GM21737 (cell line): ENCODE measurements around the gene BANF2.
"Not testable (repeated sequence)": the region's sequence is repeated elsewhere in the genome, so short reads cannot be mapped to it uniquely, and the experiment has no call there.

Source experiments
- ATAC-seq: cut with Tn5 transposase; IDR thresholded peaks from one replicate; pipeline ENCODE4 v1.9.1; 2021; ENCODE audit warnings: mild to moderate bottlenecking, moderate library complexity; ENCODE audit not compliant: unreplicated experiment

Gene BANF2

DNA sequence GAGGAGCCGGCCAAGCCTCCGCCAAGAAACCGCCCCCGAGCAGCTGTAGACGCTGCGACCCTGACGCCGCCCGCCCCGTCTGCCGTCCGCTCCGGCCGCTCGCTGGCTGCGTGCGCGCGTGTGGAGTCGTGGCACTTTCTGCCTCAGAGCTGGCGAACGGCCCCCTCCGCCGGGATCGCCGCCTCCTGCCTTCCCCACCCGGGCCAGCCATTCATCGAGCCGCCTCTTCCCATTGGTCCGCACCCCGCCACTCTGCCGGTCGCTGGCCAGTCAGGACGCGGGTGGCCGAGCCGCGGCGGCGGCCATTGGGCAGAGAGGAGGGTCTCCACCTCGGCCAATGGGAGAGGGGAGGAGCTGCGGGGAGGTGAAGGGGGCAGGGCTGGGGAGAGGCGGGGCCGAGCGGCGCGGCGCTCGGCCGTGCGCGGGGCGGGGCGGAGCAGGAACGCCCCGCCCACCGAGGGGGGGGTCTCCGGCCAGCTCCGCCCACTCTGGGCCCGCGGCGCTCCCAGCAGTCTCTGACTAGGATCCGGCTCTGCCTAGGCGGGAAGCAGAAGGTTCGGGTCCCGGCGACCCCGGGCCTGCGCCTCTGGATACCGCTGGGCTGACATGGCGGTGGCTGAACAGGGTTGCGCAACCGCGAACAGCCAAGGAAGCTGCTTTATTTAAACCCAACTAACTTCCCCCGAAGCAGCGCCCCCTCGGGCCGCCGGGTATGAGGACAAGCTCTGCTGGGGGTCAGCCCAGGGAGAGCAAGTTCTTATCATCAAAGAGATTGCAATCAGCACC is 17.5 kb upstream of the BANF2 start, which contains the start of gene RRBP1:
Gene RRBP1 (minus strand): TSS at position 140 of the 786 bp plus-strand sequence. CDS start 21,735 bp downstream, outside the sequence.
- ATAC-seq, result peak; percentile 84

DNA sequence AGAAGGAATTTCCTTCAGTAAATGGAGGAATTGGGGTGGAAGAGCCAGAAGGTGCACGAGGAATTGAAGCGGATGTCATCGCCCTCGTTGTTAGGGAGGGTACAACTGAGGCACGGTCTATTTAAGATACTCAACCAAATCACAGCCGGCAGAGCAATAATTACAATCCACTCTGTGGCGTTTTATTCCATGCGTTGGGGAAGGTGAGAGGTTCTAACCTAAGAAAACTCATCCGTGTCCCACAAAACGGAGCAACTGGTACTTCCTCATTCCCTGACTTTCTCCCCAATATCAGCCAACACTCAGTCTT is 16.9 kb upstream of the BANF2 start:
- no peak for ATAC-seq

DNA sequence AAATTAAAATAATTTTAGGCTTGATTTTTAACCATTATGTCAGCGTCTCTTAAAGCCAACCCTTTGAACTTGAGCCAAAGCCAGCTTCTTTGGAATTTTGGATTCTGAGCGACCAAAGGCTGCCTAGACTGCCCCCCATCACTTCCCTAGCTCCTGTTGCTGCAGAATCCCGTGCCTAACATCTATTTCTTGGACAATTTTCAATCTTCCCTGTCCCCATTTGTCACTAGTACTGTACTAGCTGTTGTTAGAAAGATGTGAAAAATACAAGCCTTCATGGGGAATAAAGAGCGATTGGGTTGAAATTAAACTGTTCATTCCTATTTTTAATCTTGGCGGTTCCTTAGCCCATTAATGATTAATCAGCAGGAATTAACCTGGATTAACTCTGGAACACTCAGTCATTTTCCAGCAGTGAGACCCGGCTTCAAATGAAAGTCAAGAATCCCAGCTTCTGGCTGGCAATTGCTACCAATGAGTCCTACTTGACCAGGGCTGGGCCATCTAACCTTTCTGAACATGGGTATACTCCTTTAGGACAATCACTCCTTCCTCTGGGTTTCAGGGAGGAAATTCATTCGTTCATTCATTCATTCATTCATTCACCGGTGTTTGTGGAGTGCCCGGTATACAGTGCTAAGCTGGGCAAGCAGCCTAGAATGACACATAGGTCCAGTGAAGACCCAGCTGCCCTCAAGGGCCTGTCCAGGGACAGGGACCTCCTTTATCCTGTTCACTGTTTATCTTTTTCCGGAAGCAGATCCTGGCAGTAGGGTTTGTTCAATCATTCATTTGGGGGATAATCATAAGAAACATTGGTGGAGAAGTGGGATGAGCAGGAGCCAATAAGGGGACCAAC is 16.3 kb upstream of the BANF2 start:
- no peak for ATAC-seq

DNA sequence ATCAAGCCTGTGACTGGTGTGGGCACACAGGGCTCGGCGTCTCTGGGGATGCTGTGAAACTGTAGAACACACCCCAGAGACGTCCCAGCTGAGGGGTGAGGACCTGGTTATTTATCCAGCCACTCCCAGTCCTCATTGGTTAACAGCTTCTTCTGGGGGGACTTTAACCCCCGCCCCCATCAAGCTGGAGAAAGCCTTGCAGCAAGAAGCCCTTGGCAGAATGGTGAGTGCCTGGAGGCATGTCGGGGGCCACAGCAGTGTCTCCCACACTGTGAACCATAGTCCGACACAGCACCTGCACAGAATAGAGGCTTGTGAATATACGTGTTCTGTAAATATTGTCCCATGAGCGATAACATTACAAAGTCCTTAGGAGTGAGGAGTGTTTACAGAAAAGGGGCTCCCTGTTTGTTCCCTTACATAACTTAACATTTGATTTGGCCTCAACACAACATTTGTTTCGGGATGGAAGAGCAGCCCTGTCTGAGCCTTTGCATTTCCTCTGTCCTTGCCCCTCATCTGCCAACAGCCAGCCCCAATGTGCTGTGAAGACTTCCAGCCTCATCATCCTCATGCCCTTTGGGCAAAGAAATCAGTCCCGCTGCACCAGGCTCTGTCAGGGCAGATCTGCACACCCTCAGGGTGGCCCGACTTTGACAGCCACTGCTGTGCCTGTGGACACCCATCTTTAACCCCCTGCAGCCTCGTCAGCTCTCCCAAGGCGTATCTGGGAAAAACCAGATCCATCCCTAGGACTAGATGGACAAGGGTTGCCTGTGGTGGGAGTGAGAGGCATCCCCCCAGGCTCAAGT is 15.5 kb upstream of the BANF2 start:
- no peak for ATAC-seq

DNA sequence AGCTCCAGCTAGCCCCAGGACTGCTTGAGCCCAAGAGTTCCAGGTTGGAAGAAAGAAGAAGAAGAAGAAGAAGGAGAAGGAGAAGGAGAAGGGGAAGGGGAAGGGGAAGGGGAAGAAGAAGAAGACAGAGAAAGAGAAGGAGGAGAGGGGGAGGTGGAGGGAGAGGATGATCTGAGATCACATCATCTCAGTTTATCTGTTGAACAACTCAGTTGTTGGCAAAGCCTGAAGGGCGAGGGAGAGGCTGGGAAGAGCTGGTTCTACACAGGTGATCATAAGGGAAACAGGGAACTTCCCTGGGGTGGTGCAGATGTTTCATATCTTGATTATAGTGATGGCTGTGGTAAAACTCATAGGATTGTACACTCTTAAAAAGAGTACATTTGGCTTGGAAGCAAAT is 14.6 kb upstream of the BANF2 start:
- no peak for ATAC-seq

GRCh38 chr20:17687800-17688199 is 12.0 kb upstream of the BANF2 start:
- ATAC-seq, result no peak

- no peak for ATAC-seq
These were observed 10.8 kb upstream of the BANF2 start for GRCh38 chr20:17688965-17689364.

GRCh38 chr20:17690144-17690543 is 9.6 kb upstream of the BANF2 start:
- no peak for ATAC-seq

DNA sequence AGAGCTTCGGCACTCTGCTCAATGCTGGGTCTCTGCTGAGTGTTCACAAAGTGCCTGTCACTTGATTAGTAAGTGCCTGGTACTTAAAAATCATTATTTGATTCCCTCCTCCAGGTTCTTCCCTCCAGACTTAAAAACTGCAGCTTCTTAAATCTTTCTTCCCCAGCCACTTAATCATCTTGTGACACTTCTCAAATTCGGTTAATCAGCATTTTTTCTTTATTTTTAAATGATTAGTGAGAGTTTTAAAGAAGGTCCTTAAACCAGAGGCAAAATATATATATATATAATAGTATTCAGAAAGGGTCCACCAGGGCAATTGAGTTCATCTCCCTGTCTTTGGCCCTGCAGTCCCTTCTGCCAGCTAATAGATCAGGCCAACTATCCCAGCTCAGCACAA is 8.0 kb upstream of the BANF2 start:
- ATAC-seq, result no peak

DNA sequence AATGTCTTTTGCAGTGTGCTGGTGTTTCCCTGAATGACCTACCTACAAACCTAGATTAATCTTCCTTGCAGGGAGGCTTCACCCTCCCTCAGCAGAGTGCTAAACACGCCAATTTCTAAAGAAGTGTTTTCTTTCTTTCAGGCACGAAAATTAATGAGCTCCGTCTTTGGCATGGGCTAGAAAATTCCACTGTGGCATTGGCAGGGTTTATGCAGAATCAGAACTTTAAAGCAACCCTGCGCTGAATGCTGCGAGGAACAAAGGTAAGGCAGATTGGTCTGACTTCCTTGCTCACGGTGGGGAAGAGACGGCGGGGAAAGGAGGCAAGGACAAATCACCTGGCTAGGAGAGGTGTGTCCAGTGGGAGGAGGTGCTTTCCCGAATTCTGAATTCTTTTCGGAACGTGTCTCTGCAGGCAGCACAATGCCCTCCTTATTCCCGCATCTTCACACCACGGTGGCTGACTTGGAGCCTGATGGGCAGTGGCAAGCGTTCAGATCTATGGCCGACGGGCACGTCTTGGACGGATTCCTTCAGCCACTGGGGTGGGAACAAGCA is 6.2 kb upstream of the BANF2 start:
- ATAC-seq, result no peak

DNA sequence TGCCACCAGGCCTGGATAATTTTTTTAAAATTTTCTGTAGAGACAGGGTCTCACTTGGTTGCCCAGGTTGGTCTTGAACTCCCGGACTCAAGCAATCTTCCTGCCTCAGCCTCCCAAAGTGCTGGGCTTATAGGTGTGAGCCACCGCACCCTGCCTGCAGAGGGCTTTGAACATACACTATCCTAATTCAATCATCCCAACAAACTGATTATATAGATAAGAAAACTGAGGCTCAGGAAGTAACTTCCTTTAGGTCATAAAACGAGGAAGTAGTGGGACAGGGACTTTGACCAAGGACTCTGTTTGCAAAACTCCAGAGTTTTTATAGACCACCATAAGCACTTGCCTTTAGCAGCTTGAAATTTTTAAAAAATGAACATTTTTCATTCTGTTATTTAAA is 5.0 kb upstream of the BANF2 start:
- ATAC-seq, result no peak

DNA sequence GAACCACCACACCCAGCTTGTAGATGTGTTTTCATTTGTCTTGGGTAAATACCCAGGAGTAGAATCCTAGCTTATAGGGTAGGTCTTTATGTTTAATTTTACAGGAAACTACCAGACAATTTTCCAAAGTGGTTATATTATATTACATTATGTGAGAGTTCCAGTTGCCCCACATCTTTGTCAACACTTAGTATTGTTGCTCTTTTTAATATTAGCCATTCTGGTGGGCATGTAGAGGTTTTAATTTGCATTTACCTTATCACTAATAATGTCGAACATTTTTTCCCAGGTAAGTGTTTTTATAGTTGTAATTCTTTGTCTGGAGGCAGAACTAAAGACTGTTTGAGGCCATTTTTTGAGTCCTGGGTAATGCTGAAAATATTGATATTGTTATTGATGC is 3.5 kb upstream of the BANF2 start:
- no peak for ATAC-seq

DNA sequence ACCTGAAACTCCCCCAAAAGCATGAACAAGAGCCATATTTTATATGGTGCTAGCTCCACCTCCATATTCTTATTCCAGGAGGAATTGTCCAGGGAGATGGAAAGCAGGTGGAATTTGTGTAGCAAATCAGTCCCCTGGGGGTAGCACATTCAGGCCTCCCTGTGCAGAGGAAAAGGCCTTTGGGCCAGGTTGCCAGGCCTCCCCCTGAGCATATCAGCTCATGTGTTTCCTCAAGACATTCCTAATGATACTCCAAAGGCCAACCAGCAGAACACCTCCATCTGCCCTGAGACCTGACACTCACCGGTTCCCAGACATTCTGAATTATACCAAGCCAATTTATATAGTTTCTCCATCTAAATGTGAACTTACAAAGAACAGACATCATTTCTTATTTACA is 2.6 kb upstream of the BANF2 start:
- ATAC-seq, result no peak

DNA sequence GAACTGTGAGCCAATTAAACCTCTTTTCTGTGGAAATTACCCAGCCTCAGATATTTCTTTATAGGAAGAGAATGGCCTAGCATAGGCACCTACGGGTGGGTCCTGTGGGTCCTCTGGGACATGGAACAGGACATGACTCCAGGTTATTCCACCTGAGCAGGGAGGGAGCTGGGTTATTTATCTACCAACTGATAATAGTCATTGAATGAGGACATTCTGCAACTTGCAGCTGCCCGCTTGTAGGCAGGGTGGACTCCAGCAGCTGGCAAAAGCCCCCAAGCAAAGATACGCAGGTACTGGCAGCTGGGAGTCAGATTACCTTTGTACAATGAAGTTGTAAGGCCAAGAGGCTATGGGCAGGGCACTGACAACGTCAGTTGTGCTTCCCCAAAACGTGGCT is 1.4 kb upstream of the BANF2 start:
- no peak for ATAC-seq

DNA sequence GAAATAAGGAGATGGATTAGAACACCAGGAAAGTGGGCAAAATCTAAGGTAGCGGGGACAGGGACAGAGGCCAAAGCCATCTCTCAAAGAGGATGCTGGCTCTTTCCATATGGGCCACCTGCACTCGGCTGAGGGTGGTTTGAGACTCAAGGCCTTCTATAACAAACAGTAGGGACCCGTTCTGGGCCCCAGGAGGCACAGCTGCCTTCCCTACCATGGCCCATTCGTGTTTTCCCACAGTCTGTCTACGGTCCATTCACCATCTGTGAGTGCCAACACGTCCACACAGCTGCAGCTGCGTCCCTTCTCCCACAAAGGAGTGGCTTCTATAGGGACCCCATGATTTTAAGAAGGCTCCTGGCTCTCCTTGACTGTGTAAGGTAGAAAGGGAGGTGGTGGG is 871 bp downstream of the BANF2 start:
- no peak for ATAC-seq

GRCh38 chr20:17701826-17702225 is 2.1 kb downstream of the BANF2 start:
- ATAC-seq, result no peak

- ATAC-seq, result no peak
These were observed 5.0 kb downstream of the BANF2 start for GRCh38 chr20:17704589-17705317.

GRCh38 chr20:17705916-17706315 is 6.2 kb downstream of the BANF2 start:
- no peak for ATAC-seq

DNA sequence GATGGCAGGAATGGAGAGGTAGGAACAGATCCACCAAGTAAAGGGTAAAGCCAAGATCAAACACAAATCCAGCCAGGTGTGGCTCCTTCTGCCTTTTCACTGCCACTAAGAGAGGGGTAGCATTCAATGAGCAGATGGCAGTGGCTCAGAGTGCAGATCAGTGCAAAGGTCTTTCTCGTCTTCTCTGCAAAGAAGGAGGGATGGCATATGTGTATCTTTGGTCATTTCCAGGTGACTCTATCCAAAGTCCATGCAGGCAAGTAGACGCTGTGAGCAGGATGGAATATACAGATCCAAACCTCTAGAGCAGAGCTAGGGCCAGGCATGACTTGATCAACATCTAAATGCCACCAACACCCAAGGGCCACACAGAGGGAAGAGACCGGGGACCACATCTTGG is 6.9 kb downstream of the BANF2 start:
- ATAC-seq, result no peak

DNA sequence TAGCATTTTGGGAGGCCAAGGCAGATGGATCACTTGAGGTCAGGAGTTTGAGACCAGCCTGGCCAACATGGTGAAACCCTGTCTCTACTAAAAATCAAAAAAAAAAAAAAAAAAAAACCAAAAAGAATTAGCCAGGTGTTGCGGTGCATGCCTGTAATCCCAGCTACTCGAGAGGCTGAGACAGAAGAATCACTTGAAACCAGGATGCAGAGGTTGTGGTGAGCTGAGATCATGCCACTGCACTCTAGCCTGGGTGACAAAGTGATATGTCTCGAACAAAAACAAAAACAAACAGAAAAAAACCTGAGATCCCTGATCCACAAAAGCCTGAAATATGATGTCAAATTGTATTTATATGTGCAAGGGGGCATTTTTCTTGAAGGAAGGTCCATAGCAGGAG is 8.2 kb downstream of the BANF2 start:
- ATAC-seq, result not testable (repeated sequence)
